Upper lobe of left lung (tissue), 6 donors: ENCODE results near the gene EPOP. TPM values are rescaled to one million over a fixed set of nuclear protein-coding genes. Genes with fewer than 3 reads are reported as not detected.
"Not testable (repeated sequence)": the region's sequence is repeated elsewhere in the genome, so short reads cannot be mapped to it uniquely, and the experiment has no call there.

Experiments
- ATAC-seq, 2 donors: fragments of 200-7000 bp; cut with Tn5 transposase; one replicate each; pipeline ENCODE4 v1.9.1; 2022; ENCODE audit warnings: mild to moderate bottlenecking in 2 of 2, moderate library complexity in 2 of 2; ENCODE audit not compliant: low FRiP score in 2 of 2
- DNase-seq, 2 donors: peaks; one replicate each; pipeline ENCODE4 v3.0.0-alpha.2; 2019 to 2020
- H3K27ac ChIP-seq, 4 donors: fragments of 200-600 bp; sonication (generic); one replicate each; pipeline ENCODE4 v1.5.1; 2016 to 2019
- H3K27me3 ChIP-seq, 4 donors: fragments of 200-600 bp; sonication (generic); one replicate each; pipeline ENCODE4 v1.5.1; 2017 to 2019
- H3K36me3 ChIP-seq, 4 donors: fragments of 200-600 bp; sonication (generic); one replicate each; pipeline ENCODE4 v1.5.1; 2016 to 2019
- H3K4me1 ChIP-seq, 4 donors: fragments of 200-600 bp; sonication (generic); one replicate each; pipeline ENCODE4 v1.5.1; 2018 to 2019
- H3K4me3 ChIP-seq, 4 donors: fragments of 200-600 bp; sonication (generic); one replicate each; pipeline ENCODE4 v1.5.1; 2017 to 2019; ENCODE audit warnings: mild to moderate bottlenecking in 2 of 4, moderate library complexity in 1 of 4
- H3K9me3 ChIP-seq, 4 donors: fragments of 200-600 bp; sonication (generic); one replicate each; pipeline ENCODE4 v1.5.1; 2018 to 2019
- EP300 ChIP-seq, 4 donors: sonication (generic); formaldehyde crosslinking; IDR thresholded peaks; one replicate each; pipeline ENCODE4 v1.5.1; 2017; ENCODE audit warnings: antibody characterized with exemption in 4 of 4, control low read depth in 2 of 4
- POLR2A ChIP-seq, 4 donors: fragments of 450-650 bp; IDR thresholded peaks; one replicate each; pipeline ENCODE4 v1.5.1; 2016 to 2017; ENCODE audit warnings: antibody characterized with exemption in 4 of 4, mild to moderate bottlenecking in 2 of 4
- POLR2AphosphoS5 ChIP-seq, 2 donors: sonication (generic); formaldehyde crosslinking; IDR thresholded peaks; one replicate each; pipeline ENCODE4 v1.5.1; 2017; ENCODE audit warnings: antibody characterized with exemption in 2 of 2
- WGBS, 2 donors: methylation state at CpG; one replicate each; pipeline ENCODE4 v1.1.5; 2017 to 2018; 5-methylcytosine and 5-hydroxymethylcytosine counted together
- total RNA-seq, 6 donors: library from RNA; depleted of rRNA in 4 of 6; stranded (reverse); fragments of >200 nt in 4 of 6; gene quantifications; one replicate each; pipeline versions ENCODE4 v1.1.0 to v1.2.1, GENCODE V29; 2016 to 2021
- TF ChIP-seq, protein P1 (sequence below), 6 experiments: fragments of 450-650 bp in 4 of 6; fragments of 200-600 bp in 2 of 6; sonication (generic) in 2 of 6; IDR thresholded peaks; one replicate each; pipeline ENCODE4 v1.5.1; 2016 to 2019; ENCODE audit warnings: antibody characterized with exemption in 6 of 6
- donor health status: DM: no; HTN: no; CAD: no; lungs with moderate emphysema.
- donor health status: DM: no; HTN: yes; CAD: no; lungs with severe emphysema.

Gene EPOP
- total RNA-seq, 6 donors from 2014 or later, result 1.1 to 2.3 (median 1.8) TPM

DNA sequence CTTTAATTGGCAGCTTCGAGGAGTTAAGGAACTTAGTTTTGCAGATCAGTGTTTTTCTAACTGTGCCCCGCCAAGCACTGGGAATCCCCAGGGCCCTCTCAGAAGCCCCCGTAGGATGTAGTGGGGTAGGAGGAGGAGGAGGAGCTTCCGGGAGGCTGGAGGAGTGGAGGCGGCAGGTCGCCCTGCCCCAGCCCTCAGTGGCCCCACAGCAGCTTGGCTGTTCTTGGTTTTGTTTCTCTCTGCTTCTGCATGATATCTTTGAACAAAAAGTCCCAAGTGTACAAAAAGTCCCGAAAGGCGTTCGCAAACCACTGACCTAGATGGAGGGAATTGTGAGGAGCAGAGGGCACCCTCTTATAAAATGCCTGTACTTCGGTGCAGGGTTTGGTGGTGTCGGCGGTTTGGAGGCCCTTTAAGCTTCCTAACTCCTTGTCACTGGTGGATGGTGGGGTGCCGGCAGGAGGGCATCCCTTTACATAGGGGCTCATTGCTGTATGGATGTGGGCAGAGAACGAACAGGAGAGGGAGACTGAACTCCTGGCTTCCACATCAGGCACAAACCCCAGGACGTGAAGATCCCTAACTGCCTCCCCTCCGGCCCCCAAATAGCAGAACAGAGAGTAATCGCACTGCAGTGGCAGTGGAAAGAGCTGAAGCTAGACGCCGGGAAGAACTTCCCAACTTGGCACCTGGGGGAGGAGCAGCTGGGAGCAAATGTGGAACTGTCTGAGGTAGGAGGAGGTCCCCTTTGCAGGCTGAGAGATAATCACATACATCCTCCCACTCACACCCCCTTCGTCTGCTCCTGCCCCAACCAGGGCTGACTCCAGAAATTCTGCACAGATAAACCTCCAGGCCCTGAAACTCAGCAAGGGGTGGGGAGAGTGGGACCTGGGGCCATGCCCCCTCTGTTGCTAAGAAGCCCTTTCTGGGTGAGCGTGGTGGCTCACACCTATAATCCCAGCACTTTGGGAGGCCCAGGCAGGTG is 20.1 kb downstream of the EPOP start:
- no peak overlapping the region for H3K27ac ChIP-seq
- H3K4me3 ChIP-seq, result no peak overlapping the region
- H3K4me1 ChIP-seq, result peaks cover 0 to 9% (median 2%) of the 10 kb centered on the region in 4 donors
- DNase-seq (no peak), ATAC-seq (no peak)
- TF ChIP-seq EP300 (IDR thresholded peaks at IDR 0.05) (no peak), POLR2A (IDR thresholded peaks at IDR 0.05) (no peak), POLR2AphosphoS5 (IDR thresholded peaks at IDR 0.05) (no peak)
- TF ChIP-seq, protein P1, sequence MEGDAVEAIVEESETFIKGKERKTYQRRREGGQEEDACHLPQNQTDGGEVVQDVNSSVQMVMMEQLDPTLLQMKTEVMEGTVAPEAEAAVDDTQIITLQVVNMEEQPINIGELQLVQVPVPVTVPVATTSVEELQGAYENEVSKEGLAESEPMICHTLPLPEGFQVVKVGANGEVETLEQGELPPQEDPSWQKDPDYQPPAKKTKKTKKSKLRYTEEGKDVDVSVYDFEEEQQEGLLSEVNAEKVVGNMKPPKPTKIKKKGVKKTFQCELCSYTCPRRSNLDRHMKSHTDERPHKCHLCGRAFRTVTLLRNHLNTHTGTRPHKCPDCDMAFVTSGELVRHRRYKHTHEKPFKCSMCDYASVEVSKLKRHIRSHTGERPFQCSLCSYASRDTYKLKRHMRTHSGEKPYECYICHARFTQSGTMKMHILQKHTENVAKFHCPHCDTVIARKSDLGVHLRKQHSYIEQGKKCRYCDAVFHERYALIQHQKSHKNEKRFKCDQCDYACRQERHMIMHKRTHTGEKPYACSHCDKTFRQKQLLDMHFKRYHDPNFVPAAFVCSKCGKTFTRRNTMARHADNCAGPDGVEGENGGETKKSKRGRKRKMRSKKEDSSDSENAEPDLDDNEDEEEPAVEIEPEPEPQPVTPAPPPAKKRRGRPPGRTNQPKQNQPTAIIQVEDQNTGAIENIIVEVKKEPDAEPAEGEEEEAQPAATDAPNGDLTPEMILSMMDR (IDR thresholded peaks at IDR 0.05), result no peak
- peaks cover 0 to 10% (median 0%) of the 10 kb centered on the region in 4 donors for H3K27me3 ChIP-seq
- no peaks in the 10 kb centered on the region for H3K9me3 ChIP-seq
- WGBS, 2 donors, result 50 to 52% methylated on average over 21 of the region's 21 CpGs
- H3K36me3 ChIP-seq, result no peaks in the 10 kb centered on the region

GRCh38 chr17:38653679-38654078 is 21.1 kb downstream of the EPOP start:
- Histone ChIP-seq H3K36me3 (no peaks in the 10 kb centered on the region), H3K4me1 (peaks cover 0 to 3% (median 0%) of the 10 kb centered on the region in 4 donors), H3K9me3 (no peaks in the 10 kb centered on the region), H3K27ac (no peak overlapping the region), H3K4me3 (no peak overlapping the region), H3K27me3 (peaks cover 0 to 10% (median 0%) of the 10 kb centered on the region in 4 donors)
- no peak for ATAC-seq
- DNase-seq, result no peak
- WGBS, 2 donors, result 88 to 89% methylated on average over 5 of the region's 5 CpGs
- TF ChIP-seq POLR2A (IDR thresholded peaks at IDR 0.05), result no peak
- TF ChIP-seq, protein P1 (IDR thresholded peaks at IDR 0.05), result no peak
- TF ChIP-seq POLR2AphosphoS5 (IDR thresholded peaks at IDR 0.05), result no peak
- TF ChIP-seq EP300 (IDR thresholded peaks at IDR 0.05), result no peak

DNA sequence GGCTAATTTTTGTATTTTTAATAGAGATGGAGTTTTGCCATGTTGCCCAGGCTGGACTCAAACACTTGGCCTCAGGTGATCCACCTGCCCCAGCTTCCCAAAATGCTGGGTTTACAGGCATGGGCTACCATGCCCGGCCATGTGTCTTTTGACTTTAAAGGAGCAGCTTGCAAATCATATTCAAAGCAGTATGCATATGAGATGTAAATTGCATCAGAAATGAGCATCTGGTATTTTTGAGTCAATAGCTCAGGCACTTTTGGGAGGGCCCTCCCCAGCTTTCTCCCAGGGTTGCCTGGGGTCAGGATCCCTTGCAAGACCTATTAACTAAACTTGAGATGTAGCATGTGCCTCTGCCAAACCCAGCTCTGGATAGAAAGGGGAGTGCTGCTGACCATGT is 21.5 kb downstream of the EPOP start:
- Histone ChIP-seq H3K27me3 (peaks cover 0 to 10% (median 0%) of the 10 kb centered on the region in 4 donors), H3K4me3 (no peak overlapping the region), H3K9me3 (no peaks in the 10 kb centered on the region), H3K36me3 (no peaks in the 10 kb centered on the region), H3K4me1 (no peaks in the 10 kb centered on the region), H3K27ac (no peak overlapping the region)
- ATAC-seq (no peak), DNase-seq (no peak)
- TF ChIP-seq POLR2AphosphoS5 (IDR thresholded peaks at IDR 0.05) (no peak), EP300 (IDR thresholded peaks at IDR 0.05) (no peak), POLR2A (IDR thresholded peaks at IDR 0.05) (no peak)
- TF ChIP-seq, protein P1 (IDR thresholded peaks at IDR 0.05), result no peak
- 100% methylated on average over 1 of the region's 1 CpG for WGBS, 2 donors

DNA sequence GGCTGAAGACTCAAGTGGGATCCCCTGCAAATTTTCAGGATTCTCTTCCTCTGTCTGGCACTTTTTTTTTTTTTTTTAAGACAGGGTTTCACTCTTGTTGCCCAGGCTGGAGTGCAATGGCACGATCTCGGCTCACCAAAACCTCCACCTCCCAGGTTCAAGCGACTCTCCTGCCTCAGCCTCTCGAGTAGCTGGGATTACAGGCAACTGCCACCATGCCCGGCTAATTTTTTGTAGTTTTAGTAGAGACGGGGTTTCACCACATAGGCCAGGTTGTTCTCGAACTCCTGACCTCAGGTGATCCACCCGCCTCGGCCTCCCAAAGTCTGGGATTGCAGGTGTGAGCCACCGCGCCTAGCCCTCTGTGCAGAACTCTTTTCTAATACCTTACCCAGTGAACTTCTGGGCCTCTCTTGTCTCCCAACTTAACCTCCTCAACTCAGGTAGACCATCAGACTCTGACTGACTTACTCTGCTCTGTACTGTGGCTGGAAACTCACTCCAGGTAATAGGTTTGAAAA is 24.0 kb downstream of the EPOP start:
- H3K27me3 ChIP-seq, result peaks cover 0 to 10% (median 0%) of the 10 kb centered on the region in 4 donors
- H3K27ac ChIP-seq, H3K36me3 ChIP-seq, H3K4me1 ChIP-seq, H3K4me3 ChIP-seq, H3K9me3 ChIP-seq, ATAC-seq, DNase-seq: not testable (repeated sequence)
- 83 to 89% methylated on average over 11 of the region's 11 CpGs for WGBS, 2 donors

DNA sequence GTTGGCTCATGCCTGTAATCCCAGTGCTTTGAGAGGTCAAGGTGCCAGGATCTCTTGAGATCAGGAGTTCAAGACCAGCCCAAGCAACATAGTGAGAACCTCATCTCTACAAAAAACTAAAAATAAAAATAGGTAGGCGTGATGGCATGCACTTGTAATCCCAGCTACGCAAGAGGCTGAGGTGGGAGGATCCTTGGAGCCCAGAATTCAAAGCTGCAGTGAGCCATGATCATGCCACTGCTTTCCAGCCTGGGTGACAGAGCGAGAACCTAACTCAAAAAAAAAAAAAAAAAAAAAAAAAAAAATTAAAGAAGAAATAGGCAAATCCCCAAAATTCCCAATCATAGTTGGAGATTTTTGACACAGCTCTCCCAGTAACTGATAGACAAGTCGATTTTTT is 36.8 kb downstream of the EPOP start:
- H3K4me3 ChIP-seq, result no peak overlapping the region
- H3K9me3 ChIP-seq, result no peaks in the 10 kb centered on the region
- H3K27me3 ChIP-seq, result no peaks in the 10 kb centered on the region
- WGBS, 2 donors, result 86 to 87% methylated on average over 4 of the region's 4 CpGs
- H3K4me1 ChIP-seq, result no peaks in the 10 kb centered on the region
- DNase-seq (no peak), ATAC-seq (no peak)
- no peak overlapping the region for H3K27ac ChIP-seq
- no peak for TF ChIP-seq POLR2A (IDR thresholded peaks at IDR 0.05)
- TF ChIP-seq POLR2AphosphoS5 (IDR thresholded peaks at IDR 0.05), result no peak
- TF ChIP-seq, protein P1 (IDR thresholded peaks at IDR 0.05), result no peak
- no peak for TF ChIP-seq EP300 (IDR thresholded peaks at IDR 0.05)
- H3K36me3 ChIP-seq, result no peaks in the 10 kb centered on the region
